Stomach (tissue), 4 donors: Measurements from ENCODE around the gene OR5T3.

ENCODE experiments used
- CTCF ChIP-seq, 7 experiments: fragments of 450-650 bp in 4 of 7; fragments of 200-600 bp in 3 of 7; sonication (generic) in 3 of 7; IDR thresholded peaks; one replicate each; pipeline ENCODE4 v1.5.1; 2016 to 2019; ENCODE audit warnings: antibody characterized with exemption in 7 of 7, control low read depth in 2 of 7, mild to moderate bottlenecking in 1 of 7
- EP300 ChIP-seq: sonication (generic); formaldehyde crosslinking; IDR thresholded peaks from one replicate; pipeline ENCODE4 v1.6.1; 2017; ENCODE audit warnings: antibody characterized with exemption
- POLR2A ChIP-seq, 4 donors: fragments of 450-650 bp; IDR thresholded peaks; one replicate each; pipeline ENCODE4 v1.6.1; 2016; ENCODE audit warnings: antibody characterized with exemption in 4 of 4, control low read depth in 2 of 4, mild to moderate bottlenecking in 1 of 4, moderate library complexity in 1 of 4
- POLR2AphosphoS5 ChIP-seq, 3 donors: sonication (generic); formaldehyde crosslinking; IDR thresholded peaks; one replicate each; pipeline ENCODE4 v1.6.1; 2016; ENCODE audit warnings: antibody characterized with exemption in 3 of 3

GRCh38 chr11:56251954-56252353 lies at the start of gene OR5T3:
- no peak for TF ChIP-seq POLR2A (IDR thresholded peaks at IDR 0.05)
- no peak for TF ChIP-seq CTCF (IDR thresholded peaks at IDR 0.05)
- no peak for TF ChIP-seq POLR2AphosphoS5 (IDR thresholded peaks at IDR 0.05)
- TF ChIP-seq EP300: no peak
